GM12864 (cell line): ENCODE data around the gene ZFPL1.

Experiments
- DNase-seq: peaks from one replicate; pipeline ENCODE4 v3.0.0-alpha.2; 2011; ENCODE audit warnings: low read depth
- H3K4me3 ChIP-seq: 2 replicates; pipeline ENCODE4 v1.5.1; 2011; ENCODE audit warnings: mild to moderate bottlenecking, low read depth, low read length, control low read depth
- TF ChIP-seq, protein P1 (sequence below): IDR thresholded peaks from 2 replicates; pipeline ENCODE4 v1.5.1; 2011; ENCODE audit warnings: low read depth, mild to moderate bottlenecking, moderate library complexity, low read length, control low read depth, inconsistent platforms; ENCODE audit errors: missing control alignments

Gene ZFPL1

DNA sequence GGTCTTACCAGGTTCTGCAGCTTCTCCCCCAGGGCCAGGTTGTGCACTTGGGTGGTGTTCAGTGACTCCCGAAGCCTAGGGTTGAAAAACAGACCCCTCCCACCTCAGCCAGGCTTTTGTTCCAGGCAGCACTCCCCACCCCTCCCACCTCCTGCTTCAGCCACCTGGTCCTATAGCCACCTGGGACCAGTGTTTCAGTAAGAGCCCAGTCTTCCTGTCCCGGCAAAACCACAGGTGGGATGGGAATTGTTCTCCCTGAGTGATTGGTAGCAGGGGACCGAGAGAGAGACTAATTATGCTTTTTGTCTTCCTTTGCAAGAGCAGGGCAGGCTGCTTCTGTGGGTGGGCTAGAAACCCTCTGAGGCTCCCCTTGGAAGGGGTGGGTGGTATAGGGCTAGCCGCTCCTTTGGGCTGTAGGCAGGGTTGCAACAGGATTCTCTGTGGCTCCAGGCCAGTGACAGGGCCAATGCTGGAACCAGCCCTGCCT is 17.2 kb upstream of the ZFPL1 start:
- H3K4me3 ChIP-seq = no peak overlapping the region
- DNase-seq = no peak
- TF ChIP-seq, protein P1, sequence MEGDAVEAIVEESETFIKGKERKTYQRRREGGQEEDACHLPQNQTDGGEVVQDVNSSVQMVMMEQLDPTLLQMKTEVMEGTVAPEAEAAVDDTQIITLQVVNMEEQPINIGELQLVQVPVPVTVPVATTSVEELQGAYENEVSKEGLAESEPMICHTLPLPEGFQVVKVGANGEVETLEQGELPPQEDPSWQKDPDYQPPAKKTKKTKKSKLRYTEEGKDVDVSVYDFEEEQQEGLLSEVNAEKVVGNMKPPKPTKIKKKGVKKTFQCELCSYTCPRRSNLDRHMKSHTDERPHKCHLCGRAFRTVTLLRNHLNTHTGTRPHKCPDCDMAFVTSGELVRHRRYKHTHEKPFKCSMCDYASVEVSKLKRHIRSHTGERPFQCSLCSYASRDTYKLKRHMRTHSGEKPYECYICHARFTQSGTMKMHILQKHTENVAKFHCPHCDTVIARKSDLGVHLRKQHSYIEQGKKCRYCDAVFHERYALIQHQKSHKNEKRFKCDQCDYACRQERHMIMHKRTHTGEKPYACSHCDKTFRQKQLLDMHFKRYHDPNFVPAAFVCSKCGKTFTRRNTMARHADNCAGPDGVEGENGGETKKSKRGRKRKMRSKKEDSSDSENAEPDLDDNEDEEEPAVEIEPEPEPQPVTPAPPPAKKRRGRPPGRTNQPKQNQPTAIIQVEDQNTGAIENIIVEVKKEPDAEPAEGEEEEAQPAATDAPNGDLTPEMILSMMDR = no peak

DNA sequence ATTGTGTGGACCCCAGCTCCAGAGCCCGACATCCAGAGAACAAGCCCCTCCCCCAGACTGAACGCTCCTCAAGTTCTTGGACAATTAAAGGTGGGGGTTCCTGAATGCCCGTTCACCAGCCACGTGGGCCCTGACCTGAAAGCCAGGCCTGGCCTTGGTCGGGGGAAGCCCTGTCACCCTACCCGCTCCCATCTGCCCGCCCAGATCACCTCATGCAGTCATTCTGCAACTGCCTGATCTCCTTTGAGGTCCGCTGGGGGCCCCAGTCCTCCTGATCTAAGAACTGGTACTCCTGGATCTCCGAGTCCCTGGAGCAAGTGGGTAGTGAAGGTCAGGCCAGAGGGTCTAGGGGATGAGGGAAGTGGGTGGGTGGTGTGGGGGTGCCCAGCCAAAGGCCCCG is 16.6 kb upstream of the ZFPL1 start:
- TF ChIP-seq, protein P1 = no peak
- no peak for DNase-seq
- no peak overlapping the region for H3K4me3 ChIP-seq

DNA sequence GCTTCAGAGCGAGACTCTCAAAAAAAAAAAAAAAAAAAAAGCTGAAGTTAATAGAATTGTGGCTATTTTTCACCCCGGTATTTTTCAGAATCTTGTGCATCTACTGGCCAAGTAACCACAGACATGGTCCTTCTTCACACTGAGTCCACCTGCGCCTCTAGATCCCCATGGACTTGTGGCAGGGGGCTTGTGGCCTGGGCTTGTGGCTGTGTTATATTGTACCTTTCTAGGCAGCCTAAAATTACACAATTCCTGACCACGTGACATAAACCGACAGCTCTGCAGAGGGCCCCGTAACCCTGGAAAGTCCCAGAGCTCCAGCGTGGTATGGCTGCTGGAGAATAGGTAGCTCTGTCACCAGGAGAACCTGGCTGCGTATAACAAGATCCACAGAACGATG is 14.8 kb upstream of the ZFPL1 start:
- TF ChIP-seq, protein P1 = no peak
- H3K4me3 ChIP-seq = no peak overlapping the region
- no peak for DNase-seq

DNA sequence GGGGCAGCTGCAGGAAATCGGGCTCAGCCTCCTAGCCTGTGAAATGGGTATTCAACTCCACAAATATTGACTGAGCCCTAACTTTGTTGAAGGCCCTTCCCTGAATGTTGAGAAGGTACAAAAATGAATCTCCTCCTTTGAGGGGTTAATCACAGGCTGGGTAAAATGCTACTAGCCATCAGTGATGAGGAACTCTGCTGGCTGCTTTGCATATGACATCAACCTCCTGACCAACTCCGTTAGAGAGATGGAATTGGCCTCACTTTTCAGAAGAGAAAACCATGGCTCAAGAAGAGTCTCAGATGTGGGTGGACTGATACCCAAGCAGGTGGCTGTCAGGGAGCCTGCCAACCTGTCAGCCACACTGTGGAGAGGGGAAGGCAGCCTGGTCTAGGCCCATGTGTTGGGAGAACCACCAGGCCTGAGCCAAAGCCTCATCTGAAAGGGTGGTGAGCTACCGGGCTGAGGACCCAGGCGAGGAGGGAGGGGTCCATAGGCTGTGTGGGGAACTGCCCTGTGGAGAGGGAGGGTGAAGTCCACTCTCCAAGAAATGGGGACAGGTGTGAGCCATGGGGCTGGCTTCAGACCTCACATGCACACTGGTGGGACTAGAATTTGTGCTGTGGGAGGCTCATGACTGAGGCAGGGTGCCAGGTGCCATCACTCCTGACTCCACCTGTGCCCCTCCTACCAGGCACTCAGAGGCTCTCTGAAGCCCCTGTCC is 12.0 kb upstream of the ZFPL1 start:
- no peak overlapping the region for H3K4me3 ChIP-seq
- DNase-seq = no peak
- TF ChIP-seq, protein P1 = no peak

DNA sequence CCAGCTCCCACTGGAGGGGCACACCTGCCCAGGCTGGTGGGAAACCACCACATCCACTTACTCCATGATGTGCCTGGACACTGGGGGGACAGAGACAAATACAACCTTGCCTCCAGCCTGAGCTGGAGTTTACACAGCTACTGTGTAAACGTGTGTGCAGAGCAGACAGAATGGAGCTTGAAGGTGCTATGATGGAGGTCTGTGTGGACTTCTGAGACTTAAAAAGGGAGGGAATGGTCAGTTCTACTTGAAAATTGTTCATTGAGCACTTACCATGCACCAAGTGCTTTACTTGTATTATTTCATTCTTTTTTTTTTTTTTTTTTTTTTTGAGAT is 11.4 kb upstream of the ZFPL1 start:
- TF ChIP-seq, protein P1 = no peak
- DNase-seq = no peak

DNA sequence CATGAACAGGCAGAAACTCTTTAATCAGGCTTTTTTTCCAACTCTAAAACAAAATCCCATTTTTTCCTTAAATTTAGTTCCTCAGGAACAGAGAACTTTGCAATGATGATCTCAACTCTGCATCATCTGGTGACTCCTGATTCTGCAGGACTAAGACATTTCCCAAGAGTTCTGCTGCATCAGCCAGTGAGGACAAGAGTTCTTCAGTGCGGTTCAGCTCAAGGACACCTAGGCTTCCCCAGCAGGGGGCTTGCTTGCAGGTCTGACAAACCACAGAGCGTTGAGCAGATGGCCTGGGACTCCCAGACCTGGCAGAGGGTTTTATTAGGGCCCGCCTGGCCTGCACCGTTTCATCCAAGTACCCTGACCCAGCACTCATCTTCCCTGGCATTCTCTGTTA is 6.6 kb upstream of the ZFPL1 start:
- DNase-seq = no peak
- TF ChIP-seq, protein P1 = no peak
- H3K4me3 ChIP-seq = no peak overlapping the region

More for the DNA sequence above, 11.4 kb upstream of the ZFPL1 start:
- no peak overlapping the region for H3K4me3 ChIP-seq

DNA sequence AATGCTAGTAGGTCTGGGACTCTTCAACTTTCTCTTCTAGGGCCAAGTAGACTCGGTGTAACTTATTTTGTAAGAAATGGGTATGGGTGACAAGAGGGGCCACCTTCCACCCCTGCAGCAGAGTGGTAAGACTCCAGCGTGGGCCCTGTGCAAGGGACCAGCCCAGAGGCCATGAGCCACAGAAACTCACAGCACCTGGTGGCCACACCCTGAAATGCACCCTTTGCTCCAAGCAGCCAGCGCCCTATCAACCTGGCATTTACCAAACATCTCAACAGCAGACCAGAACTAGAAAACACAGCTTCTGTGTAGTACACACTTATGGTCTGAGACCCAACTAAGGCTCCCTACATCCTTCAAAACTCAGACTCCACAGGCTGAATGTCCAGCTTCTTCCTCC is 5.9 kb upstream of the ZFPL1 start:
- no peak overlapping the region for H3K4me3 ChIP-seq
- TF ChIP-seq, protein P1 = peak; percentile 85
- no peak for DNase-seq
